HG03097 (cell line): ENCODE results near the gene PTPRG.

Source experiments
- ATAC-seq: cut with Tn5 transposase; IDR thresholded peaks from one replicate; pipeline ENCODE4 v1.9.1; 2021; ENCODE audit not compliant: unreplicated experiment, low FRiP score

Gene PTPRG

GRCh38 chr3:61615643-61616042, 54.3 kb downstream of the PTPRG start:
- ATAC-seq = no peak

- ATAC-seq = no peak
These were observed 55.2 kb downstream of the PTPRG start for GRCh38 chr3:61616586-61616985.

GRCh38 chr3:61617041-61617440, 55.7 kb downstream of the PTPRG start:
- no peak for ATAC-seq

GRCh38 chr3:61617651-61618050, 56.3 kb downstream of the PTPRG start:
- no peak for ATAC-seq

GRCh38 chr3:61618231-61618630, 56.9 kb downstream of the PTPRG start:
- ATAC-seq = no peak

- ATAC-seq = no peak
These were observed 57.5 kb downstream of the PTPRG start for GRCh38 chr3:61618871-61619270.

GRCh38 chr3:61620073-61620472, 58.7 kb downstream of the PTPRG start:
- no peak for ATAC-seq

- ATAC-seq = no peak
These were observed 62.9 kb downstream of the PTPRG start for GRCh38 chr3:61624300-61624699.

GRCh38 chr3:61625429-61625828, 64.1 kb downstream of the PTPRG start:
- no peak for ATAC-seq

- ATAC-seq = no peak
These were observed 65.1 kb downstream of the PTPRG start for GRCh38 chr3:61626484-61626883.

- no peak for ATAC-seq
These were observed 66.4 kb downstream of the PTPRG start for GRCh38 chr3:61627768-61628185.

- ATAC-seq = no peak
These were observed 67.3 kb downstream of the PTPRG start for GRCh38 chr3:61628636-61629035.

- ATAC-seq = no peak
These were observed 68.1 kb downstream of the PTPRG start for GRCh38 chr3:61629442-61629841.

GRCh38 chr3:61631108-61631769, 69.9 kb downstream of the PTPRG start:
- ATAC-seq = no peak

GRCh38 chr3:61632568-61633175, 71.3 kb downstream of the PTPRG start:
- ATAC-seq = no peak

- no peak for ATAC-seq
These were observed 73.3 kb downstream of the PTPRG start for GRCh38 chr3:61634678-61635077.

- ATAC-seq = peak; percentile 61
These were observed 76.0 kb downstream of the PTPRG start for GRCh38 chr3:61637088-61638051.

GRCh38 chr3:61638741-61639140, 77.4 kb downstream of the PTPRG start:
- no peak for ATAC-seq

GRCh38 chr3:61639991-61640390, 78.6 kb downstream of the PTPRG start:
- ATAC-seq = no peak

GRCh38 chr3:61645148-61645547, 83.8 kb downstream of the PTPRG start:
- no peak for ATAC-seq

GRCh38 chr3:61646360-61646759, 85.0 kb downstream of the PTPRG start:
- ATAC-seq = no peak
